HEK293 (cell line): Measurements from ENCODE around the gene TOM1.

ENCODE experiments used
- CTCF ChIA-PET: fragments of 350-600 bp; formaldehyde crosslinking; extraction: SDS; loops from one replicate; lab custom pipeline; 2021; ENCODE audit warnings: antibody characterized with exemption; lab: Yijun Ruan, JAX
- POLR2A ChIA-PET: fragments of 300-600 bp; formaldehyde crosslinking; extraction: SDS; loops from one replicate; lab custom pipeline; 2020; ENCODE audit warnings: antibody characterized with exemption, inconsistent platforms; lab: Yijun Ruan, JAX
- H3K27ac ChIP-seq: fragments of 200-500 bp; sonication (Bioruptor generic); 2 replicates; pipeline ENCODE4 v1.5.1; 2014; ENCODE audit warnings: low read depth, low read length, control low read depth, inconsistent platforms; ENCODE audit errors: extremely low read depth
- H3K36me3 ChIP-seq, 2 experiments: fragments of 200-500 bp in 1 of 2; sonication (Bioruptor generic) in 1 of 2; 1 replicate in 1 of 2; 2 replicates in 1 of 2; pipeline ENCODE4 v1.5.1; 2014 to 2017; ENCODE audit warnings: inconsistent platforms in 2 of 2, low read length in 2 of 2; ENCODE audit not compliant: control insufficient read depth in 2 of 2, insufficient read depth in 1 of 2
- H3K4me1 ChIP-seq: fragments of 200-500 bp; sonication (Bioruptor generic); 2 replicates; pipeline ENCODE4 v1.5.1; 2014; ENCODE audit warnings: mild to moderate bottlenecking, low read length, inconsistent platforms; ENCODE audit not compliant: control insufficient read depth, insufficient read depth
- H3K4me3 ChIP-seq: 2 replicates; pipeline ENCODE4 v1.5.1; 2011; ENCODE audit warnings: low read depth, mild to moderate bottlenecking, control low read depth, low read length, moderate library complexity
- H3K9me3 ChIP-seq: fragments of 200-500 bp; sonication (Bioruptor generic); 2 replicates; pipeline ENCODE4 v1.5.1; 2014; ENCODE audit warnings: low read depth, low read length, inconsistent platforms; ENCODE audit not compliant: control insufficient read depth, insufficient read depth
- BCL11B ChIP-seq: fragments of 450-650 bp; formaldehyde crosslinking; IDR thresholded peaks from 2 replicates; pipeline ENCODE4 v1.5.1; 2016; ENCODE audit warnings: low read depth, missing biosample characterization, missing genetic modification characterization
- FEZF1 ChIP-seq: fragments of 450-650 bp; formaldehyde crosslinking; IDR thresholded peaks from 2 replicates; pipeline ENCODE4 v1.5.1; 2016; ENCODE audit warnings: missing biosample characterization, missing genetic modification characterization
- HOXA7 ChIP-seq: sonication (generic); formaldehyde crosslinking; IDR thresholded peaks from 2 replicates; pipeline ENCODE4 v1.8.1; 2022; ENCODE audit warnings: missing genetic modification reagents, borderline replicate concordance
- ZFP41 ChIP-seq: fragments of 450-650 bp; formaldehyde crosslinking; IDR thresholded peaks from 2 replicates; pipeline ENCODE4 v1.5.1; 2016; ENCODE audit warnings: missing biosample characterization, missing genetic modification characterization, borderline replicate concordance
- ZNF138 ChIP-seq: fragments of 450-650 bp; formaldehyde crosslinking; IDR thresholded peaks from 2 replicates; pipeline ENCODE4 v1.5.1; 2016; ENCODE audit warnings: missing biosample characterization, missing genetic modification characterization, borderline replicate concordance
- ZNF223 ChIP-seq: fragments of 450-650 bp; formaldehyde crosslinking; IDR thresholded peaks from 2 replicates; pipeline ENCODE4 v1.5.1; 2016; ENCODE audit warnings: missing biosample characterization, missing genetic modification characterization
- ZNF366 ChIP-seq: fragments of 450-650 bp; formaldehyde crosslinking; conservative IDR thresholded peaks from 2 replicates; pipeline ENCODE4 v1.5.1; 2016; ENCODE audit warnings: missing biosample characterization, missing genetic modification characterization
- ZNF404 ChIP-seq: fragments of 450-650 bp; formaldehyde crosslinking; IDR thresholded peaks from 2 replicates; pipeline ENCODE4 v1.5.1; 2017; ENCODE audit warnings: missing biosample characterization, missing genetic modification characterization
- ZNF626 ChIP-seq: fragments of 450-650 bp; sonication (Bioruptor Pico); formaldehyde crosslinking; IDR thresholded peaks from 2 replicates; pipeline ENCODE4 v1.5.1; 2018; ENCODE audit warnings: missing biosample characterization, missing genetic modification characterization, inconsistent platforms
- ZNF777 ChIP-seq: fragments of 450-650 bp; formaldehyde crosslinking; IDR thresholded peaks from 2 replicates; pipeline ENCODE4 v1.5.1; 2017; ENCODE audit warnings: missing biosample characterization, missing genetic modification characterization, borderline replicate concordance
- ZNF792 ChIP-seq: fragments of 450-650 bp; formaldehyde crosslinking; IDR thresholded peaks from 2 replicates; pipeline ENCODE4 v1.5.1; 2016; ENCODE audit warnings: missing biosample characterization, missing genetic modification characterization
- TF ChIP-seq, protein P1 (sequence below): fragments of 450-650 bp; formaldehyde crosslinking; IDR thresholded peaks from 2 replicates; pipeline ENCODE4 v1.5.1; 2017; ENCODE audit warnings: missing biosample characterization, missing genetic modification characterization
- TF ChIP-seq, protein P2 (sequence below): fragments of 450-650 bp; IDR thresholded peaks from 2 replicates; pipeline ENCODE4 v1.5.1; 2018; ENCODE audit warnings: missing biosample characterization, mild to moderate bottlenecking, missing genetic modification characterization
- TF ChIP-seq, protein P3 (sequence below): fragments of 450-650 bp; formaldehyde crosslinking; conservative IDR thresholded peaks from 2 replicates; pipeline ENCODE4 v1.5.1; 2016; ENCODE audit warnings: low read depth, missing biosample characterization, missing genetic modification characterization
- TF ChIP-seq, protein P4 (sequence below): fragments of 450-650 bp; formaldehyde crosslinking; IDR thresholded peaks from 2 replicates; pipeline ENCODE4 v1.5.1; 2016; ENCODE audit warnings: missing biosample characterization, missing genetic modification characterization
- TF ChIP-seq, protein P5 (sequence below): fragments of 450-650 bp; formaldehyde crosslinking; IDR thresholded peaks from 2 replicates; pipeline ENCODE4 v1.5.1; 2016; ENCODE audit warnings: missing biosample characterization, missing genetic modification characterization
- TF ChIP-seq, protein P6 (sequence below): fragments of 450-650 bp; formaldehyde crosslinking; IDR thresholded peaks from 2 replicates; pipeline ENCODE4 v1.5.1; 2016; ENCODE audit warnings: missing biosample characterization, missing genetic modification characterization

TOM1 gene

DNA sequence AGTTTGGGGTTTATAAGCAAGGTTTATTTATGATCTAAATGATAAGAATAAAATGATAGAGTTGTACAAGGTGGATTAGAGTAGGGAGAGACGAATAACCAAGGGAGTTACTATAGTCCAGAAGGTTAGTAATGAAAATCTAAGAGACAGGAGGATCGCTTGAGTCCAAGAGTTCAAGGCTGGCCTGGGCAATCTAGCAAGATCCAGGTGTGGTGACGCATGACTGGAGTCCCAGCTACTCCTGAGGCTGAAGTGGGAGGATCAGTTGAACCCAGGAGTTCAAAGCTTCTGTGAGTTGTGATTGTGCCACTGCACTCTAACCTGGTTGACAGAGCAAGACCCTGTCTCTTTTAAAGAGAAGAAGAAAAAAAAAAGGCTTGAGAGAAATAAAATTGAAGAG is 30.1 kb upstream of the TOM1 start:
- ChIA-PET CTCF (no interaction called here), POLR2A (interaction anchor here (2.1 kb wide), 1 partner anchor 12 kb away, joined by 6 read pairs; no protein-coding TSS in a partner anchor)
- Histone ChIP-seq H3K4me1 (no peaks in the 10 kb centered on the region), H3K9me3 (no peaks in the 10 kb centered on the region), H3K36me3 (peaks cover 75 to 95% of the 10 kb centered on the region in 2 experiments), H3K27ac (no peak overlapping the region), H3K4me3 (no peak overlapping the region)
- TF ChIP-seq, protein P1, sequence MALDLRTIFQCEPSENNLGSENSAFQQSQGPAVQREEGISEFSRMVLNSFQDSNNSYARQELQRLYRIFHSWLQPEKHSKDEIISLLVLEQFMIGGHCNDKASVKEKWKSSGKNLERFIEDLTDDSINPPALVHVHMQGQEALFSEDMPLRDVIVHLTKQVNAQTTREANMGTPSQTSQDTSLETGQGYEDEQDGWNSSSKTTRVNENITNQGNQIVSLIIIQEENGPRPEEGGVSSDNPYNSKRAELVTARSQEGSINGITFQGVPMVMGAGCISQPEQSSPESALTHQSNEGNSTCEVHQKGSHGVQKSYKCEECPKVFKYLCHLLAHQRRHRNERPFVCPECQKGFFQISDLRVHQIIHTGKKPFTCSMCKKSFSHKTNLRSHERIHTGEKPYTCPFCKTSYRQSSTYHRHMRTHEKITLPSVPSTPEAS (tag by site-specific recombination): no peak
- TF ChIP-seq ZFP41 (no peak), FEZF1 (tag by site-specific recombination) (no peak), ZNF223 (no peak)
- TF ChIP-seq, protein P2, sequence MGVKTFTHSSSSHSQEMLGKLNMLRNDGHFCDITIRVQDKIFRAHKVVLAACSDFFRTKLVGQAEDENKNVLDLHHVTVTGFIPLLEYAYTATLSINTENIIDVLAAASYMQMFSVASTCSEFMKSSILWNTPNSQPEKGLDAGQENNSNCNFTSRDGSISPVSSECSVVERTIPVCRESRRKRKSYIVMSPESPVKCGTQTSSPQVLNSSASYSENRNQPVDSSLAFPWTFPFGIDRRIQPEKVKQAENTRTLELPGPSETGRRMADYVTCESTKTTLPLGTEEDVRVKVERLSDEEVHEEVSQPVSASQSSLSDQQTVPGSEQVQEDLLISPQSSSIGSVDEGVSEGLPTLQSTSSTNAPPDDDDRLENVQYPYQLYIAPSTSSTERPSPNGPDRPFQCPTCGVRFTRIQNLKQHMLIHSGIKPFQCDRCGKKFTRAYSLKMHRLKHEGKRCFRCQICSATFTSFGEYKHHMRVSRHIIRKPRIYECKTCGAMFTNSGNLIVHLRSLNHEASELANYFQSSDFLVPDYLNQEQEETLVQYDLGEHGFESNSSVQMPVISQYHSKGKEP (tag by site-specific recombination): no peak

DNA sequence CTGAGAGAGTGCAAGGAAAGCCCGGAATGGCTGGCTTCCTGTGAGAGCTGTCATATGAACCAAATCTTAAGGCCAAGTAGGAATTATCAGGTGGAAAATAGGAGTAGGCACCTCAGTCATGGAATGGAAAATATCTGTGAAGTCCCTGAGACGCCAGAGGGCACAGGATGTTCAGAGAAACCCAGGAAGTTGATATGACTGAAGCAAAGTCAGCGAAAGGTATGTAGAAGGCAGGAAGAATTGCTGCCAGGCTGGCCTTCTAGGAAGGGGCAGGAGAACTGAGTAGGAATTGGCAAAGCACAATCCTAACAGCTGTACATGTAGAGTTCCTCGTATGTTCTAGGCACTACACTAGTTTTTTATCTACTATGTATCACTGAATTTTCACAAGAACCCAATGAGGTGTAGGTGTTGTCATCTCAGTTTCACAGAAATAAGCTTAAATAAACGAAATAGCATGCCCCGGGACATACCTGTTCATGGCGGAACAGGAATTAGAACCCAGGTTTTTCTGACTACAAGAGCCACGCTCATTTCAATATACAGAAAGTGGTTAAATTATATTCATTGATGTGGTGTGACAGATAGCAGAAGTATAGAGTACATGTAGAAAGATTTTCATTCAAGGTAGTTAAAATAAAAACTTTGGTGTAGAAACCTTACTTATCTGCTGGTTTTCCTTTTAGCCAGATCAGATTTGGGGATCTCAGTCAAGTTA is 25.4 kb upstream of the TOM1 start:
- ChIA-PET CTCF (interaction anchor here (0.6 to 0.7 kb wide), 2 partner anchors 106 to 573 kb away, joined by 3 read pairs; partner anchors contain the start of gene HMOX1), POLR2A (no interaction called here)
- no peaks in the 10 kb centered on the region for H3K4me1 ChIP-seq
- H3K4me3 ChIP-seq: no peak overlapping the region
- peaks cover 47 to 83% of the 10 kb centered on the region in 2 experiments for H3K36me3 ChIP-seq
- no peaks in the 10 kb centered on the region for H3K9me3 ChIP-seq
- H3K27ac ChIP-seq: no peak overlapping the region
- no peak for TF ChIP-seq ZNF138 (tag by site-specific recombination)
- TF ChIP-seq, protein P3, sequence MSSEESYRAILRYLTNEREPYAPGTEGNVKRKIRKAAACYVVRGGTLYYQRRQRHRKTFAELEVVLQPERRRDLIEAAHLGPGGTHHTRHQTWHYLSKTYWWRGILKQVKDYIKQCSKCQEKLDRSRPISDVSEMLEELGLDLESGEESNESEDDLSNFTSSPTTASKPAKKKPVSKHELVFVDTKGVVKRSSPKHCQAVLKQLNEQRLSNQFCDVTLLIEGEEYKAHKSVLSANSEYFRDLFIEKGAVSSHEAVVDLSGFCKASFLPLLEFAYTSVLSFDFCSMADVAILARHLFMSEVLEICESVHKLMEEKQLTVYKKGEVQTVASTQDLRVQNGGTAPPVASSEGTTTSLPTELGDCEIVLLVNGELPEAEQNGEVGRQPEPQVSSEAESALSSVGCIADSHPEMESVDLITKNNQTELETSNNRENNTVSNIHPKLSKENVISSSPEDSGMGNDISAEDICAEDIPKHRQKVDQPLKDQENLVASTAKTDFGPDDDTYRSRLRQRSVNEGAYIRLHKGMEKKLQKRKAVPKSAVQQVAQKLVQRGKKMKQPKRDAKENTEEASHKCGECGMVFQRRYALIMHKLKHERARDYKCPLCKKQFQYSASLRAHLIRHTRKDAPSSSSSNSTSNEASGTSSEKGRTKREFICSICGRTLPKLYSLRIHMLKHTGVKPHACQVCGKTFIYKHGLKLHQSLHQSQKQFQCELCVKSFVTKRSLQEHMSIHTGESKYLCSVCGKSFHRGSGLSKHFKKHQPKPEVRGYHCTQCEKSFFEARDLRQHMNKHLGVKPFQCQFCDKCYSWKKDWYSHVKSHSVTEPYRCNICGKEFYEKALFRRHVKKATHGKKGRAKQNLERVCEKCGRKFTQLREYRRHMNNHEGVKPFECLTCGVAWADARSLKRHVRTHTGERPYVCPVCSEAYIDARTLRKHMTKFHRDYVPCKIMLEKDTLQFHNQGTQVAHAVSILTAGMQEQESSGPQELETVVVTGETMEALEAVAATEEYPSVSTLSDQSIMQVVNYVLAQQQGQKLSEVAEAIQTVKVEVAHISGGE (tag by site-specific recombination): no peak
- no peak for TF ChIP-seq ZNF626 (tag by site-specific recombination)
- no peak for TF ChIP-seq BCL11B
- no peak for TF ChIP-seq HOXA7 (CRISPR knock-in tag)
- TF ChIP-seq, protein P4, sequence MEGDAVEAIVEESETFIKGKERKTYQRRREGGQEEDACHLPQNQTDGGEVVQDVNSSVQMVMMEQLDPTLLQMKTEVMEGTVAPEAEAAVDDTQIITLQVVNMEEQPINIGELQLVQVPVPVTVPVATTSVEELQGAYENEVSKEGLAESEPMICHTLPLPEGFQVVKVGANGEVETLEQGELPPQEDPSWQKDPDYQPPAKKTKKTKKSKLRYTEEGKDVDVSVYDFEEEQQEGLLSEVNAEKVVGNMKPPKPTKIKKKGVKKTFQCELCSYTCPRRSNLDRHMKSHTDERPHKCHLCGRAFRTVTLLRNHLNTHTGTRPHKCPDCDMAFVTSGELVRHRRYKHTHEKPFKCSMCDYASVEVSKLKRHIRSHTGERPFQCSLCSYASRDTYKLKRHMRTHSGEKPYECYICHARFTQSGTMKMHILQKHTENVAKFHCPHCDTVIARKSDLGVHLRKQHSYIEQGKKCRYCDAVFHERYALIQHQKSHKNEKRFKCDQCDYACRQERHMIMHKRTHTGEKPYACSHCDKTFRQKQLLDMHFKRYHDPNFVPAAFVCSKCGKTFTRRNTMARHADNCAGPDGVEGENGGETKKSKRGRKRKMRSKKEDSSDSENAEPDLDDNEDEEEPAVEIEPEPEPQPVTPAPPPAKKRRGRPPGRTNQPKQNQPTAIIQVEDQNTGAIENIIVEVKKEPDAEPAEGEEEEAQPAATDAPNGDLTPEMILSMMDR: no peak
- no peak for TF ChIP-seq ZNF792 (tag by site-specific recombination)
- no peak for TF ChIP-seq ZNF777
- TF ChIP-seq, protein P5, sequence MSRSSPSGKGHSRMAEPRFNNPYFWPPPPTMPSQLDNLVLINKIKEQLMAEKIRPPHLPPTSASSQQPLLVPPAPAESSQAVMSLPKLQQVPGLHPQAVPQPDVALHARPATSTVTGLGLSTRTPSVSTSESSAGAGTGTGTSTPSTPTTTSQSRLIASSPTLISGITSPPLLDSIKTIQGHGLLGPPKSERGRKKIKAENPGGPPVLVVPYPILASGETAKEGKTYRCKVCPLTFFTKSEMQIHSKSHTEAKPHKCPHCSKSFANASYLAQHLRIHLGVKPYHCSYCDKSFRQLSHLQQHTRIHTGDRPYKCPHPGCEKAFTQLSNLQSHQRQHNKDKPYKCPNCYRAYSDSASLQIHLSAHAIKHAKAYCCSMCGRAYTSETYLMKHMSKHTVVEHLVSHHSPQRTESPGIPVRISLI (tag by site-specific recombination): no peak
- TF ChIP-seq, protein P6, sequence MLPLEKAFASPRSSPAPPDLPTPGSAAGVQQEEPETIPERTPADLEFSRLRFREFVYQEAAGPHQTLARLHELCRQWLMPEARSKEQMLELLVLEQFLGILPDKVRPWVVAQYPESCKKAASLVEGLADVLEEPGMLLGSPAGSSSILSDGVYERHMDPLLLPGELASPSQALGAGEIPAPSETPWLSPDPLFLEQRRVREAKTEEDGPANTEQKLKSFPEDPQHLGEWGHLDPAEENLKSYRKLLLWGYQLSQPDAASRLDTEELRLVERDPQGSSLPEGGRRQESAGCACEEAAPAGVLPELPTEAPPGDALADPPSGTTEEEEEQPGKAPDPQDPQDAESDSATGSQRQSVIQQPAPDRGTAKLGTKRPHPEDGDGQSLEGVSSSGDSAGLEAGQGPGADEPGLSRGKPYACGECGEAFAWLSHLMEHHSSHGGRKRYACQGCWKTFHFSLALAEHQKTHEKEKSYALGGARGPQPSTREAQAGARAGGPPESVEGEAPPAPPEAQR (tag by site-specific recombination): no peak
- no peak for TF ChIP-seq ZNF366 (tag by site-specific recombination)
- no peak for TF ChIP-seq ZNF404
